Chondrocyte (in vitro differentiated cells): Measurements from ENCODE around the gene CDSN. TPM values are rescaled to one million over a fixed set of nuclear protein-coding genes. Genes with fewer than 3 reads are reported as not detected.
"Not testable (repeated sequence)": the region's sequence is repeated elsewhere in the genome, so short reads cannot be mapped to it uniquely, and the experiment has no call there.

ENCODE experiments used
- DNase-seq: peaks from one replicate; pipeline ENCODE4 v3.0.0; 2021; ENCODE audit warnings: mixed read lengths, low spot score
- H3K27ac Mint-ChIP-seq: one replicate; pipeline ENCODE4 v1.8.0; 2021; ENCODE audit warnings: mild to moderate bottlenecking, moderate library complexity, mixed read lengths; ENCODE audit not compliant: unreplicated experiment
- H3K27me3 Mint-ChIP-seq: 2 replicates; pipeline ENCODE4 v1.8.0; 2021; ENCODE audit warnings: low read depth, mixed read lengths
- H3K36me3 Mint-ChIP-seq: 2 replicates; pipeline ENCODE4 v1.8.0; 2021; ENCODE audit warnings: low read depth, mixed read lengths
- H3K4me1 Mint-ChIP-seq: 2 replicates; pipeline ENCODE4 v1.8.0; 2021; ENCODE audit warnings: low read depth, mild to moderate bottlenecking, mixed read lengths
- H3K4me3 Mint-ChIP-seq: one replicate; pipeline ENCODE4 v1.8.0; 2021; ENCODE audit warnings: mild to moderate bottlenecking, moderate library complexity, mixed read lengths; ENCODE audit not compliant: unreplicated experiment
- H3K9me3 Mint-ChIP-seq: 2 replicates; pipeline ENCODE4 v1.8.0; 2021; ENCODE audit warnings: low read depth, mixed read lengths
- total RNA-seq: library from RNA; stranded (reverse); gene quantifications from 3 replicates; pipeline ENCODE4 v1.2.1, GENCODE V29; 2021
- TF ChIP-seq, protein P1 (sequence below): fragments of 200-600 bp; sonication (generic); IDR thresholded peaks from 2 replicates; pipeline ENCODE4 v1.5.0; 2021; ENCODE audit warnings: antibody characterized with exemption, mild to moderate bottlenecking, moderate library complexity

Gene CDSN
- total RNA-seq, 1 donor from 2014 or later, result 0.12 TPM

DNA sequence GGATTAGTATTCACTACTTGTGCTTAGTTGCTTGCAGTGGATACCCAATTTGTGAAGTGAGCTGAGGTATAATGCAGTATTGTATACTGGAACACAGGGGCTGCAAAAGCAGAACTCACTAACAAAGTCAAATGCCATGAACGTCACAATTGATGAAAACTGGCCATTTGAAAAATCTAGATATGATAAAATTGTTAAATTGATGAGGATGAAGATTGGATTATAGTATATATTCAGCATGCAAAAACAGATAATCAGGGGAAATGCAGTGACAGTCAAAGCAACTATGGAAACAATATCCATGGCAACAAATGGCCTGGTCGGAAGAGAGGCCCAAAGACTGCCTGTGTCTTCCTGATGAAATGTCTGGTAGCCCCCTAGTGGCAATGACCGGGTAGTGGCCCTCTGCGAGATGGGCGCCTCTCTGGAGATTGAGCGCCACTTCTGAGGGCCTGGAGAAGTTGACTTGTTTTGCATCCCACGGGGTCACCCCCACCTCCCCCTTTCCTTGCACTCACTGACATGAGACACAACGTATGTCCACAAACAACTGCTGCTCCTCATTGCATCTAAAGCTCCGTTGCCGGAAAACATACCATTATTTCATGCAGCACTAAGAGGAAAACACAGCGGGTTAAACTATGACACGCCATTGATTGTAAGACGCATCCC lies 51.4 kb downstream of the CDSN start:
- no peaks in the 10 kb centered on the region for H3K36me3 Mint-ChIP-seq
- H3K27me3 Mint-ChIP-seq, result no peaks in the 10 kb centered on the region
- no peak overlapping the region for H3K27ac Mint-ChIP-seq
- TF ChIP-seq, protein P1, sequence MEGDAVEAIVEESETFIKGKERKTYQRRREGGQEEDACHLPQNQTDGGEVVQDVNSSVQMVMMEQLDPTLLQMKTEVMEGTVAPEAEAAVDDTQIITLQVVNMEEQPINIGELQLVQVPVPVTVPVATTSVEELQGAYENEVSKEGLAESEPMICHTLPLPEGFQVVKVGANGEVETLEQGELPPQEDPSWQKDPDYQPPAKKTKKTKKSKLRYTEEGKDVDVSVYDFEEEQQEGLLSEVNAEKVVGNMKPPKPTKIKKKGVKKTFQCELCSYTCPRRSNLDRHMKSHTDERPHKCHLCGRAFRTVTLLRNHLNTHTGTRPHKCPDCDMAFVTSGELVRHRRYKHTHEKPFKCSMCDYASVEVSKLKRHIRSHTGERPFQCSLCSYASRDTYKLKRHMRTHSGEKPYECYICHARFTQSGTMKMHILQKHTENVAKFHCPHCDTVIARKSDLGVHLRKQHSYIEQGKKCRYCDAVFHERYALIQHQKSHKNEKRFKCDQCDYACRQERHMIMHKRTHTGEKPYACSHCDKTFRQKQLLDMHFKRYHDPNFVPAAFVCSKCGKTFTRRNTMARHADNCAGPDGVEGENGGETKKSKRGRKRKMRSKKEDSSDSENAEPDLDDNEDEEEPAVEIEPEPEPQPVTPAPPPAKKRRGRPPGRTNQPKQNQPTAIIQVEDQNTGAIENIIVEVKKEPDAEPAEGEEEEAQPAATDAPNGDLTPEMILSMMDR, result peak; percentile 91
- no peak overlapping the region for H3K4me3 Mint-ChIP-seq
- H3K4me1 Mint-ChIP-seq, result peaks cover 23% of the 10 kb centered on the region
- DNase-seq, result no peak
- no peaks in the 10 kb centered on the region for H3K9me3 Mint-ChIP-seq

DNA sequence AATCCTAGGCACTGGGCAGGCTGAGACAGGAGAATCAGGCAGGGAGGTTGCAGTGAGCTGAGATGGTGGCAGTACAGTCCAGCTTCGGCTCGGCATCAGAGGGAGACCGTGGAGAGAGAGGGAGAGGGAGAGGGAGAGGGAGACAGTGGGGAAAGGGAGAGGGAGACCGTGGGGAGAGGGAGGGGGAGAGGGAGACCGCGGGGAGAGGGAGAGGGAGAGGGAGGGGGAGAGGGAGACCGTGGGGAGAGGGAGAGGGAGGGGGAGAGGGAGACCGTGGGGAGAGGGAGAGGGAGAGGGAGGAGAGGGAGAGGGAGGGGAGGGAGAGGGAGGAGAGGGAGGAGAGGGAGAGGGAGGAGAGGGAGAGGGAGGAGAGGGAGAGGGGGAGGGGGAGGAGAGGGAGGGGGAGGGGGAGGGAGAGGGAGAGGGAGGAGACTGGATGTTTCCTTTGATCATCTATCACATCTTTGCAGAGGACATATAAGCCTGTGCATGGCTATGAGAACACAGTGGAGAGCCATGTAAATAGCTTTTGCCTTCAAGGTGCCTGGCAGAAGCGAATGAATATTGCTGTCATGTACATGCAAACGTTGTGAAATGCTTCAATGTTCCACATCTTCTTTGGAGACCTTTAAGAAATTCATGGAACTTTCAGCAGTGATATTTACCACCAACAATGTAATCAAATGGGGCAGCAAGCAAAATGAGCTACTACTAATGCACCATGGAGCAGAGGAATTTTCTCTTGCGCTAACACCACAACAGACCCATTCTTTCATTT lies 52.2 kb downstream of the CDSN start:
- not testable (repeated sequence) for H3K4me3 Mint-ChIP-seq, H3K27ac Mint-ChIP-seq, H3K27me3 Mint-ChIP-seq, H3K36me3 Mint-ChIP-seq, H3K9me3 Mint-ChIP-seq, DNase-seq
- H3K4me1 Mint-ChIP-seq, result peaks cover 23% of the 10 kb centered on the region

DNA sequence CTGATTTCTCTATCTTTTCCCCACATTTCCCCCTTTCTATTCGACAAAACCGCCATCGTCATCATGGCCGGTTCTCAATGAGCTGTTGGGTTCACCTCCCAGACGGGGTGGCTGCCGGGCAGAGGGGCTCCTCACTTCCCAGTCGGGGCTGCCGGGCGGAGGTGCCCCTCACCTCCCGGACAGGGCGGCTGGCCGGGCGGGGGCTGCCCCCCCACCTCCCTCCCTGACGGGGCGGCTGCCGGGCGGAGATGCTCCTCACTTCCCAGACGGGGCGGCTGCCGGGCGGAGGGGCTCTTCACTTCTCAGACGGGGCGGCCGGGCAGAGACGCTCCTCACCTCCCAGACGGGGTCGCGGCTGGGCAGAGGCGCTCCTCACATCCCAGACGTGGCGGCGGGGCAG lies 53.2 kb downstream of the CDSN start:
- H3K36me3 Mint-ChIP-seq, H3K27me3 Mint-ChIP-seq, H3K4me3 Mint-ChIP-seq, H3K9me3 Mint-ChIP-seq, DNase-seq, H3K27ac Mint-ChIP-seq: not testable (repeated sequence)
- H3K4me1 Mint-ChIP-seq, result peaks cover 16% of the 10 kb centered on the region

DNA sequence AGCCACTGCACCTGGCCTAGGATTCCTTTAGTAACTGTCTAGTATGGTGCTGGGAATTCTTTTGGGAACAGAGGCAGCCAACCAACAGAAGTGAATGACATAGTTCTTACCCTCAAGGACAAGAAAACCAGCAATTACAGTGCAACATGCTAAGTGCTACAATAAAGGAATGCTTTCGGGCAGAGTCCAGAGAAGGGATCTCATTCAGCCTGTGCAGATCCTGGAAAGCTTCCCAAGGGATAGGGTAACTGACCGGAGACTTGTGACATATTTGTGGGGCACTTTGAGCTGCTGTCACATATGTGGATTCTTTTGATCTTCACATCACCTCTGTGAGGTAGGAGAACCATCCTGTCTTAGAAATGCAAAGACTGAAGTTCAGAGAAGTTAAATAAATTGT lies 54.7 kb downstream of the CDSN start:
- Mint-ChIP-seq H3K27ac (no peak overlapping the region), H3K4me1 (peaks cover 11% of the 10 kb centered on the region), H3K9me3 (no peaks in the 10 kb centered on the region), H3K4me3 (no peak overlapping the region), H3K27me3 (no peaks in the 10 kb centered on the region), H3K36me3 (no peaks in the 10 kb centered on the region)
- TF ChIP-seq, protein P1, result no peak
- no peak for DNase-seq

Other genes with a start within 250 kb of the CDSN start
- 112 to 157 TPM (median 117 TPM) in 3 replicates for gene DDR1, start 235.9 kb downstream of the CDSN start, total RNA-seq
- 39.5 to 54.6 TPM (median 40.1 TPM) in 3 replicates for gene GTF2H4, start 212.2 kb downstream of the CDSN start, total RNA-seq
- 33.1 to 48.0 TPM (median 33.8 TPM) in 3 replicates for gene VARS2, start 206.2 kb downstream of the CDSN start, total RNA-seq
- gene SFTA2, start 188.3 kb downstream of the CDSN start, total RNA-seq, result not detected in 3 replicates
- gene MUCL3, start 179.5 kb downstream of the CDSN start, total RNA-seq, result 0.07 TPM in 1 of 3 replicates, not detected in the others
- not detected in 3 replicates for gene MUC21, start 136.7 kb downstream of the CDSN start, total RNA-seq
- not detected in 3 replicates for gene MUC22, start 110.0 kb downstream of the CDSN start, total RNA-seq
- 0.37 TPM in 1 of 3 replicates, not detected in the others for gene C6orf15, start 7.9 kb downstream of the CDSN start, total RNA-seq
- 4.2 to 6.0 TPM (median 5.5 TPM) in 3 replicates for gene PSORS1C1, start 5.6 kb downstream of the CDSN start, total RNA-seq
- gene PSORS1C2, start 18.6 kb upstream of the CDSN start, total RNA-seq, result not detected in 3 replicates
- gene CCHCR1, start 37.4 kb upstream of the CDSN start, total RNA-seq, result 11.2 to 18.3 TPM (median 13.4 TPM) in 3 replicates
- gene TCF19, start 38.1 kb upstream of the CDSN start, total RNA-seq, result 7.4 to 22.4 TPM (median 7.9 TPM) in 3 replicates
- gene POU5F1, start 50.2 kb upstream of the CDSN start, total RNA-seq, result 1.2 to 1.6 TPM in 2 of 3 replicates, not detected in the other
- 176 to 187 TPM (median 182 TPM) in 3 replicates for gene HLA-C, start 151.6 kb upstream of the CDSN start, total RNA-seq
- 149 to 216 TPM (median 206 TPM) in 3 replicates for gene HLA-B, start 236.7 kb upstream of the CDSN start, total RNA-seq